T-helper 2 cell treated with Interferon-gamma antibody and Interleukin-4, amounts not matched to agents 100 ng/mL and 5 ng/mL, for 36 hours (primary cell): ENCODE data around the gene AFF3. TPM values are rescaled to one million over a fixed set of nuclear protein-coding genes. Genes with fewer than 3 reads are reported as not detected.

Source experiments
- intact Hi-C: fragments of 100-400 bp; cut with micrococcal nuclease; formaldehyde crosslinking; loops from one replicate; pipeline ENCODE4 v1.15.1; 2023
- total RNA-seq: library from RNA; stranded (reverse); gene quantifications from 2 replicates; pipeline ENCODE4 v1.2.3, GENCODE V29; 2022

The AFF3 gene
- total RNA-seq, 1 donor from 2014 or later: 6.0 TPM

- intact Hi-C loops: no loop called here
Measured at GRCh38 chr2:100043081-100043890, 99.1 kb downstream of the AFF3 start.

GRCh38 chr2:100042562-100042961 is 99.8 kb downstream of the AFF3 start:
- intact Hi-C loops: no loop called here

- intact Hi-C loops: no loop called here
Measured at GRCh38 chr2:100041946-100042345, 100.4 kb downstream of the AFF3 start.

- intact Hi-C loops: no loop called here
Measured at GRCh38 chr2:100041385-100041784, 101.0 kb downstream of the AFF3 start.

- intact Hi-C loops: no loop called here
Measured at GRCh38 chr2:100040906-100041305, 101.5 kb downstream of the AFF3 start.

GRCh38 chr2:100039291-100039980 is 103.0 kb downstream of the AFF3 start:
- intact Hi-C loops: no loop called here

- intact Hi-C loops: no loop called here
Measured at GRCh38 chr2:100038011-100038410, 104.4 kb downstream of the AFF3 start.

GRCh38 chr2:100036793-100037192 is 105.6 kb downstream of the AFF3 start:
- intact Hi-C loops: no loop called here

- intact Hi-C loops: no loop called here
Measured at GRCh38 chr2:100036026-100036425, 106.4 kb downstream of the AFF3 start.

GRCh38 chr2:100034431-100034830 is 108.0 kb downstream of the AFF3 start:
- intact Hi-C loops: no loop called here

- intact Hi-C loops: no loop called here
Measured at GRCh38 chr2:100033976-100034375, 108.4 kb downstream of the AFF3 start.

GRCh38 chr2:100031604-100032003 is 110.8 kb downstream of the AFF3 start:
- intact Hi-C loops: no loop called here

- intact Hi-C loops: no loop called here
Measured at GRCh38 chr2:100029460-100029859, 112.9 kb downstream of the AFF3 start.

GRCh38 chr2:100021791-100022340 is 120.5 kb downstream of the AFF3 start:
- intact Hi-C loops: no loop called here

- intact Hi-C loops: no loop called here
Measured at GRCh38 chr2:100019499-100019898, 122.9 kb downstream of the AFF3 start.

GRCh38 chr2:100018341-100019193 is 123.8 kb downstream of the AFF3 start:
- intact Hi-C loops: no loop called here

GRCh38 chr2:100017633-100018032 is 124.8 kb downstream of the AFF3 start:
- intact Hi-C loops: no loop called here

GRCh38 chr2:100016756-100017155 is 125.6 kb downstream of the AFF3 start:
- intact Hi-C loops: no loop called here

GRCh38 chr2:100015849-100016248 is 126.5 kb downstream of the AFF3 start:
- intact Hi-C loops: no loop called here

- intact Hi-C loops: no loop called here
Measured at GRCh38 chr2:100013892-100014677, 128.3 kb downstream of the AFF3 start.

GRCh38 chr2:100012561-100012960 is 129.8 kb downstream of the AFF3 start:
- intact Hi-C loops: no loop called here
